Activated T-cell treated with anti-CD3 and anti-CD28 coated beads for 4 hours (primary cell): ENCODE data around the gene WNT2.
"Not testable (repeated sequence)": the region's sequence is repeated elsewhere in the genome, so short reads cannot be mapped to it uniquely, and the experiment has no call there.

Source experiments
- DNase-seq: peaks from one replicate; pipeline ENCODE4 v3.0.0-alpha.2; 2020

WNT2 gene

GRCh38 chr7:117250801-117251200, 72.1 kb downstream of the WNT2 start:
- no peak for DNase-seq

- no peak for DNase-seq
Measured at GRCh38 chr7:117250245-117250644, 72.6 kb downstream of the WNT2 start.

DNA sequence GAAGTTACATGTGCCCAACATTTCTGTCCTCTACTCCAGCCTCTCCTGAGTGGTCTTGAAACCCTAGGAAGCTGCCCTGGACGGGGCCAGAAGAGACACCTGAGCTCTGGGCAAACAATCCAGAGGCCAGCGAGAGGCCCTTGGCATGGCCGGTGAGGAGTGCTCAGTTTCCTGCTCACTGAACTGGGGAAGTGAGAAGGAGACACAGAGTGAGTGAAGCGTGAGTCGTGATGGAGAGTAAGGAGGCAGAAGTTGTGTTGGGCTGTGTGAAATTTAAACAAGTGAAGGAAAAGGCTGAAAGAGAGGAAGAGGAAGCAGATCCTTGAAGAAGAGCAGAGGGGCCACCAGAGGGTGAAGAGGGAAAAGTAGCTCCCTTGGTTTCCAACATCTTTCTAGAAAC, 73.2 kb downstream of the WNT2 start:
- DNase-seq, result no peak

- no peak for DNase-seq
Measured at GRCh38 chr7:117248829-117249228, 74.0 kb downstream of the WNT2 start.

GRCh38 chr7:117247809-117248208, 75.0 kb downstream of the WNT2 start:
- DNase-seq, result no peak

DNA sequence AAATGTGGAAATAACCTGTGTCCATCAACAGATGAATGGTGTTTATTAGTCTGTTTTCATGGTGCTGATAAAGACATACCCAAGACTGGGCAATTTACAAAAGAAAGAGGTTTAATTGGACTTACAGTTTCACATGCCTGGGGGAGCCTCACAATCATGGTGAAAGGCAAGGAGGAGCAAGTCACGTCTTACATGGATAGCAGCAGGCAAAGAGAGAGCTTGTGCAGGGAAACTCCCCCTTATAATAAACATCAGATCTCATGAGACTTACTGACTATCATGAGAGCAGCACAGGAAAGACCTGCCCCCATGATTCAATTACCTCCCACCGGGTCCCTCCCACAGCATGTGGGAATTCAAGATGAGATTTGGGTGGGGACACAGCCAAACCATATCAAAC, 77.2 kb downstream of the WNT2 start:
- DNase-seq, result not testable (repeated sequence)

GRCh38 chr7:117243390-117243789, 79.5 kb downstream of the WNT2 start:
- DNase-seq, result no peak

DNA sequence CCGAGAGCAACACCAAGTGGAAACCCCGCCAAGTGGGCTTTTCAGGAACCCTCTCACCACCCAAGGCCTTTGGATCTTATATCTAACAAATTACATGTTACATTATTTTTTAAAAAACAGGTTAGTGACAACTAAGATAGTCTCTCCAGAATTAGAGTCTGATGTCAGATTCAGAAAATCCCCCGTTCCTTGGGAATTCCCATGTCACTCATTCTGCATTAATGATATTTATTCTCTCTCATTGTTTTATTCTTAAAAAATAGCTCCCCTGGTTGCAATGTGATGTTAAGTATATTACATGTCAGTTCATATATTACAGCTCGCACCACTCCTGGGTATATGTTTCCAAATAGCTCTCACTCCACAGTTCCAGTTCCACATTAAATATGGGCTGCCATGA, 81.8 kb downstream of the WNT2 start:
- DNase-seq, result no peak

GRCh38 chr7:117238937-117239336, 83.9 kb downstream of the WNT2 start:
- no peak for DNase-seq

GRCh38 chr7:117238472-117238871, 84.4 kb downstream of the WNT2 start:
- no peak for DNase-seq

DNA sequence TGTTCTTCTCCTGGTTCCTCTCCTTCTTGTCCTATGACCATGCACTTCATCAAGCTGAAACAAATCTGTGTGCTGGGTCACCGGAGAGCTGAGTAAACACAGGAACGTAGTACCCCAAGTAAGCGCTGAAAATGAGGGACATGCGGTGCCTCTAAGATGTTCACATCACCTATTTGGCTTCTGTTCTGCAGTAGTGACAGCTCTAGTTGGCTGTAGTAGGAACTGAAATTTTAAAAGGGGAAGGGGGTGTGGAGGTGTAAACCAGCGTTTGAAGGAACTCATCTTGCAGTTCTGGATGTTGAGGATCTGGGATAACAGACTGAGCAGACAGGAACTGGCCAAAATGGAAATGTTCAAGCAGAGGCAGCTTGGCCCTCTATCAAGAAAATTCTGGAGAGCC, 85.2 kb downstream of the WNT2 start:
- no peak for DNase-seq

- DNase-seq, result no peak
Measured at GRCh38 chr7:117231047-117231359, 91.9 kb downstream of the WNT2 start.

- DNase-seq, result no peak
Measured at GRCh38 chr7:117230276-117231046, 92.4 kb downstream of the WNT2 start.

DNA sequence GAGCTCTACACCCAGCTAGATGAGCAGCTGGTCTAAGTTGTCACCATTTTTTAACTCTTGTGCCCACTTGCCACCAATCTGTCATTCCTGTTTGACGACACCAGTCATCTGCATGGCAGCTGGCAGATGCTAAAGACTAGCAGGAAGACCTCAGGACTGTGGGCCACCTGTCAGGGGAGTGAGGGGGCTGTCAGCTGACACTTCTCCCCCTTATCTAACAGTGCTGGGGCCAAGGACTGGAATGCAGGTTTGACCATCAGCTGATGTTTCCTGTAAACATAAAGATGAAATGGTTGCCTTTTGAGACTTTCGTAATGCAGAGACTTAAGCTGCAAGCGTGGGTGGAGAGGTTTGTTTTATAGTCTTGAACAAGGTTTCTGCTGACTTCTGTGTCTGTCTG, 93.5 kb downstream of the WNT2 start:
- DNase-seq, result no peak

DNA sequence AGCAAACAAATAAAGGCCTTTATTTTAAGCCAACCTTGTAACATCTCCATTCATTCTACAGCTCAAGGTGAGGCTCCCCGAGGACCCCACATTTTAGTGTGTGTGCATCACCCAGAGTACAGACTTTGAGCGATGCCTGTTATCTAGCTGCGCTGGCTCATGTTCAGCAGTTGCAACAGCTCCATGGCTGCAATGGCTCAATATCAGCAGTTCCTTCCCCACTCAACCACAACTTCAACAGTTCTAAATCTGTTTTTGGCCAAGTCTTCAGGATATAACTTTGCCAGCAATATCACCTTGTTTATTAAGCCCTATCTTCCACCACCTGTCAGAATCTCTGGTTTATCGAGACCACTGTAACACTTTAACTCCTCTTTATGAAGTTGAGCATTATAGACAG, 95.8 kb downstream of the WNT2 start:
- DNase-seq, result no peak

- no peak for DNase-seq
Measured at GRCh38 chr7:117225536-117225935, 97.3 kb downstream of the WNT2 start.
